ENCODE data around the gene ZBTB46.

ZBTB46 gene

DNA sequence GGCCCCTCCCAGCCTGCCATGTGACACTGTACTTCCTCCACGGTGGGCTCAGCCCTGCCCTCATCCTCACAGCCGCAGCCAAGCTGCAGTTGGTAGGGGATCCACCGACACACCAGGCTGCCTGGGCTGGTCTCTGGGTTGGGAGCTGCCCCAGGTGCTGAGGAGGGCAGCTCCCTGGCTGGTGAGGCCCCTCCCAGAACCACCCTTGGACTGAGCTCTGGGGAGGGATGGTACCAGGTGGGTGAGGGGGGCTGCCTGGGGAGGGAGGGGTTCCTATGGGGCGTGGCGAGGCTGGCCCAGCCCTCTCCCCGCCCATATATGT lies 134.8 kb downstream of the ZBTB46 start:
- no peak for DNase-seq (ENCODE audit: low read depth in 2 of 2)

DNA sequence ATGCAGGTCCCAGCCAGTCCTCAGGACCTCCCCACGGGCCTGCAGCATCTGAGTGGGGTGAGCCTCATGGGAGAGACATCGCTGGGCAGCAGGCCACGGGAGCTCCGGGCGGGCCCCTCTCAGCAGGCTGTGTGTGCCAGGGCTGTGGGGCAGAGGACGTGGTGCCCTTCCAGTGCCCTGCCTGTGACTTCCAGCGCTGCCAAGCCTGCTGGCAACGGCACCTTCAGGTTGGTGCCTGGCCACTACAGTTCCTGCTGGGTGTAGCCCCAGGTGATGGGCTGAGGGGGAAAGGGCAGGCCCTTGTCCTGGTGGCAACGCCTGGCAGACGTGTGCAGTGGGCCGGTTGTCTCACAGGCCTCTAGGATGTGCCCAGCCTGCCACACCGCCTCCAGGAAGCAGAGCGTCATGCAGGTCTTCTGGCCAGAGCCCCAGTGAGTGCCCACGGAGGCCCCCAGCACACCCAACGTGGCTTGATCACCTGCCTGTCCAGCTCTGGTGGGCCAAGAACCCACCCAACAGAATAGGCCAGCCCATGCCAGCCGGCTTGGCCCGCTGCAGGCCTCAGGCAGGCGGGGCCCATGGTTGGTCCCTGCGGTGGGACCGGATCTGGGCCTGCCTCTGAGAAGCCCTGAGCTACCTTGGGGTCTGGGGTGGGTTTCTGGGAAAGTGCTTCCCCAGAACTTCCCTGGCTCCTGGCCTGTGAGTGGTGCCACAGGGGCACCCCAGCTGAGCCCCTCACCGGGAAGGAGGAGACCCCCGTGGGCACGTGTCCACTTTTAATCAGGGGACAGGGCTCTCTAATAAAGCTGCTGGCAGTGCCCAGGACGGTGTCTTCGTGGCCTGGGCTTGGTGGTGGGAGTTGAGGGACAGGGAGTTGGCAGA lies 135.4 kb downstream of the ZBTB46 start:
- DNase-seq (ENCODE audit: low read depth in 2 of 2), result no peak

DNA sequence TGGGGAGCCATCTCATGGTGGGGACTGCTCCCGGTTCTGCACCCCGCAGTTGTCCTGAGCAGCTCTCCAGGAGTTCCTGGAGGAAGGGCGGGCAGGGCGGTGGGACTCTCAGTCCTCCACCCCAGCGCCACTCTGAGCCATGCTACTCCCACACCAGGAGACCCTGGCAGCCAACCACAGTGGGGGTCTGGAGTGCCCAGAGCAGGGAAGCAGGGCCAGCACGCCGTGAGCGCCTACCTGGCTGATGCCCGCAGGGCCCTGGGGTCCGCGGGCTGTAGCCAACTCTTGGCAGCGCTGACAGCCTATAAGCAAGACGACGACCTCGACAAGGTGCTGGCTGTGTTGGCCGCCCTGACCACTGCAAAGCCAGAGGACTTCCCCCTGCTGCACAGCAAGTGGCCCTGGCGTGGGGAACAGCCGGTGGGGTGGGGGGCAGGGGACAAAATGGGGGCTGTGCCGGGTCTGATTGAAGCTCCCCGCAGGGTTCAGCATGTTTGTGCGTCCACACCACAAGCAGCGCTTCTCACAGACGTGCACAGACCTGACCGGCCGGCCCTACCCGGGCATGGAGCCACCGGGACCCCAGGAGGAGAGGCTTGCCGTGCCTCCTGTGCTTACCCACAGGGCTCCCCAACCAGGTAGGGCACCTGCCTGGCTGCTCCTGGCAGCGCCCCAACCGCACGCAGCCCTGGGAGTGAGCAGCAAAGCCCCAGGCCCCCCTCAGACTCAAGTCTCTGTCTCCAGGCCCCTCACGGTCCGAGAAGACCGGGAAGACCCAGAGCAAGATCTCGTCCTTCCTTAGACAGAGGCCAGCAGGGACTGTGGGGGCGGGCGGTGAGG lies 136.3 kb downstream of the ZBTB46 start:
- DNase-seq (ENCODE audit: low read depth in 2 of 2), result no peak

DNA sequence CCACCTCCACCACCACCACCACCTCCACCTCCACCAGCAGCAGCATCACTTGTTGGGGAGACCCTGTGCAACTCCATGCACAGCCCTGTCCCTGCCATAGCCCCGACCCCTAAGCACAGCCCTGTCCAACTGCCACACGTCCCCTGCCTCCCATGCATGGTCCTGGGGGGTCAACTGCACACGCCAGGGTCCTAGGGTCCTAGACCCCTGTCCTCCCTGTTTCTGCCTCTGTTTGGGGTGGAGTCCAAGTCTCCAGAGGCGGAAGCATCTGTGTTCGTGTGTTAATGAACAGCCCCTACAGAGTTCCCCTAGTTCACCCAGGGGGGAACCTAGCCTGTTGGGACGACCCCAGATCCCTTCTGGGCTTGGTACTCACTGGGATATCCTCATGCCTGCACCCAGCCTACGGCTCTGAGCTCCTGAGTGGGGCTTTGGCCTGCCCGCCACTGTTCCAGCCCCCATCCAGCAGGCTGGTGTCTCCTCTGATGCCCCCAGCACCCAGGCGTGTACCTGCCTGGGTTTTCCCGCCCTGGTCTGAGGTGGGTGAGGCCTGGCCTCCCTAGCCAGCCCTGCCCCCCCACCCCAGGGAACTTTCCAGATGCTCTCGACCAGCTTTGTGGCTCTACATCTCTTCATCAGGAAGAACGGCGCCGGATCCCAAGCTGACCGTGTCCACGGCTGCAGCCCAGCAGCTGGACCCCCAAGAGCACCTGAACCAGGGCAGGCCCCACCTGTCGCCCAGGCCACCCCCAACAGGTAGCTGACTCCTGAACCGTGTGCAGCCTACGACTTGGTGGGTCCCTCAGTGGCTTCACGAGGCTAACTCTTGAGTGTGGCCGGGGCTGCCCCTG lies 137.1 kb downstream of the ZBTB46 start:
- DNase-seq (ENCODE audit: low read depth in 2 of 2), result no peak
